T-helper 2 cell (primary cell): Measurements from ENCODE around the gene KCNH8.
A peak's percentile ranks its signal among the peaks of the same experiment; 100 is the strongest.
"Not testable (repeated sequence)": the region's sequence is repeated elsewhere in the genome, so short reads cannot be mapped to it uniquely, and the experiment has no call there.

Experiments
- DNase-seq, 5 experiments: peaks; one replicate each; pipeline versions ENCODE4 v3.0.0 to v3.0.0-alpha.2; 2012 to 2022
- total RNA-seq, 2 donors: gene quantifications; one replicate each; lab custom pipeline; 2026; lab: John Stamatoyannopoulos, UW

The KCNH8 gene
- 0 reads per million in 2 donors for total RNA-seq

GRCh38 chr3:19147905-19148767 lies at the start of gene KCNH8:
Gene KCNH8 (plus strand): TSS chr3:19148510. CDS start chr3:19148720, 210 bp downstream.
- peak in 1 of 5 experiments; percentile 3 for DNase-seq

DNA sequence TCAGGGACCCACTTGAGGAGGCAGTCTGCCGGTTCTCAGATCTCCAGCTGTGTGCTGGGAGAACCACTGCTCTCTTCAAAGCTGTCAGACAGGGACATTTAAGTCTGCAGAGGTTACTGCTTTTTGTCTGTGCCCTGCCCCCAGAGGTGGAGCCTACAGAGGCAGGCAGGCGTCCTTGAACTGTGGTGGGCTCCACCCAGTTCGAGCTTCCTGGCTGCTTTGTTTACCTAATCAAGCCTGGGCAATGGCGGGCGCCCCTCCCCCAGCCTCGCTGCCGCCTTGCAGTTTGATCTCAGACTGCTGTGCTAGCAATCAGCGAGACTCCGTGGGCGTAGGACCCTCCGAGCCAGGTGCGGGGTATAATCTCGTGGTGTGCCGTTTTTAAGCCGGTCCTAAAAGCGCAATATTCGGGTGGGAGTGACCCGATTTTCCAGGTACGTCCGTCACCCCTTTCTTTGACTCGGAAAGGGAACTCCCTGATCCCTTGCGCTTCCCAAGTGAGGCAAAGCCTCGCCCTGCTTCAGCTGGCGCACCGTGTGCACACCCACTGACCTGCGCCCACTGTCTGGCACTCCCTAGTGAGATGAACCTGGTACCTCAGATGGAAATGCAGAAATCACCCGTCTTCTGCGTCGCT lies 45.5 kb upstream of the KCNH8 start:
- DNase-seq = not testable (repeated sequence)

GRCh38 chr3:19103510-19103909 lies 44.8 kb upstream of the KCNH8 start:
- peak in 1 of 5 experiments; percentile 5 for DNase-seq

GRCh38 chr3:19104459-19104858 lies 43.9 kb upstream of the KCNH8 start:
- no peak for DNase-seq

DNA sequence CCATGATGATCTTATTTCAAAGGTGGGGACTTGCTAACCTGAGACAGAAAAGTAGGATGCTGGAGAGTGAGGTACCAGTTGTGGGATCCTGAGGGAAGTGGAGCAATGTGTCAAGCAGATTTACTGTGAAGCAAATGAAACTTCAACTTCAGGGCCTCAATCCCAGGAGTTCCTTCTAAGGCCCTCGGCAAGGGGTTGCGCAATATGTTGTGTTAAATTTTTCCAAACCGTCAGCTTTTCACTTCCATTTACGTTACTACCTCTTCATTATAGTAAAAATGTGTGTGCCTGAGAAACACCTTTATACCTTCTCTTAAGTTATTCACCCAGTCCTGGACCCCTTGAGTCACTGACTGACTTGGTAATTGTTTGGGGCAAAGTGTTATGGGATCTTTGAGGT lies 42.5 kb upstream of the KCNH8 start:
- DNase-seq = no peak

DNA sequence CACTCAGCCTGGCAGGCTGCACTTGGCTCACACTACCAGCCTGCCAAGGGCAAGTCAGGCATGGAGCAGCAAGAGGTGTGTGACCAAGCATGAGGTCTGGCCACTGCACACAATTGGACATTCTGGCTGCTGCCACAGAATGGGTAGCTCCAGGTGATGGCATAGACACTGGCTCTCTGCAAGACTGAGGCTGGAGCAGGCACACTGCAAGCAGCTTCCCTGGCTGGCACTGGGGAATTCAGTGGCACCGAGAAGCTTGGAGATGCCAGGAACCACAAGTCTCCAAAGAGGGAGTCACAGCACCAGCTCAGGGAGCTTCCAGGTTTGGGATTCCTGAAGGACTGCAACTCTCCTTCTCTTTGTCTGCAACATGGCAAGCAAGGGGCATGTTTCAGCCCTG lies 42.0 kb upstream of the KCNH8 start:
- DNase-seq = no peak

GRCh38 chr3:19107719-19108118 lies 40.6 kb upstream of the KCNH8 start:
- no peak for DNase-seq

GRCh38 chr3:19110335-19110895 lies 37.9 kb upstream of the KCNH8 start:
- DNase-seq = no peak

DNA sequence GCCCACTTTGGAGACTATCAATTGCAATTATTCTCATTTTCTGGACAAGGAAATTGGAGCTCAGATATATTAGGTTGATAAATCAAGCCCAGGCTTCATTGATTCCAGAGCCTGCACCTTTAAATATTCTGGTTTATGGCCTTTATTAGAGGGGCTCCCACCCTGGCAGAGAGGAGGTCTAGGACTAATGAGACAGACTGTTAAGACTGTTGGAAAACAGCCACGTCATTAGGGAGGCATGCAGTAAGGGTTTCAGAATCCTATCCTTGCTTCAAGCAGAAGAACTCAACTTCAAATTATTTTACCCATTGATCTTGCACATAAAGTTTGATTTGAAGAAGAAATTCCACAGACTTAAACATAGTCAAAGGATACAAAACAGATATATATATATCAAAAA lies 33.8 kb upstream of the KCNH8 start:
- no peak for DNase-seq

DNA sequence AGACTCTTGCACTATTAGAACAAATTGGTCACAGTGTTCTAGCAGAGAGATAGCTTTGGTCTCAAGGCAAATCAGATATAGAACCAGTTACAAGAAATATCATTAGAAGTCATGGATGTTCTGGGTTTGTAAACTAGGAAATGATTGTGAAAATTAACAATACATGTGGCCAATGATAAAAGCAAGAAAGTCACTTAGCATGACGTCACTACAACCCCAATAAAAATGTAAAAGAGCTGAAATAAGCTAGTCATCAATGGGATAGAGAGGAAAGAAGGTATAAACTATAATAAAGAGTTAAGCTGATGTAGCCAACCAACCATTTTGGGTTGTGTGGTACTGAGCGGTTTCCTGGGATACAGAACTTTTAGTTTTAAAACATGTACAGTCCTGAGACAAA lies 32.1 kb upstream of the KCNH8 start:
- DNase-seq = no peak

DNA sequence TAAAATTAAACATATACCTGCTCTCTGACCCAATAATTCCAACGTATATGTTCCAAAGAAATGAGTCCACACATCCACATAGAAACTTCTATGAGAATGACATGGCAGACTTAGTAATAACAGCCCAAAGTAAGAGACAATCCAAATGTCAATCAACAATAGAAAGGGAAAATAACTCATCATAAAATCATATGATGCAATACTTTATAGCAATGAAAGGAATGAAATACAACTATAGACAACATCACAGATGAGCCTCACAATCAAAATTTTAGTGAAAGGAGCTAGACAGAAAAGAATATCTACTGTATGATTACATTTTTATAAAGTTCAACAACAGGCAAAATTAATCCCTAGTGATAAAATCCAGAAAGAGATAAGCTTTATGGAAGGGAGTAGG lies 23.6 kb upstream of the KCNH8 start:
- no peak for DNase-seq

DNA sequence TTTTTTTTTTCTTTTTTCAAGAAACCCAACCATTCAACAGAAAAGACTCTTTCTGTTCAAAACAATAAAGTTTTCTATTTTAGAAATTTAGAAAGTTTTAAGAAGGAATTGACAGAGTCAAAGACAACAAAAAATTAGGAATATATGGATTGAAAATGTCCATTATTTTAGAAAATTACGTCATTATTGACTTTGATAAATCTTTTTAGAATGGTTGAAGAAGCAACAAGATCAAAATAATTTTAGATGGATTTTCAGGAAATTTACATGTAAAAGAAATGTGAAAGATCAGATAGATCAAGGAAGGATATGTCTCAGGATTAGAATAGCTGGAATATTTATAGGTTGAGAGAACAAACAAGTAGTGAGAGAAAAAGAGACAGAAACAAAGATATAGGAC lies 8.4 kb upstream of the KCNH8 start:
- DNase-seq = no peak

GRCh38 chr3:19146685-19147650 lies 1.3 kb upstream of the KCNH8 start:
- DNase-seq = peak; percentile 13 to 57 (median 26)

- DNase-seq = no peak
Observed at GRCh38 chr3:19148768-19149091, 420 bp downstream of the KCNH8 start.

DNA sequence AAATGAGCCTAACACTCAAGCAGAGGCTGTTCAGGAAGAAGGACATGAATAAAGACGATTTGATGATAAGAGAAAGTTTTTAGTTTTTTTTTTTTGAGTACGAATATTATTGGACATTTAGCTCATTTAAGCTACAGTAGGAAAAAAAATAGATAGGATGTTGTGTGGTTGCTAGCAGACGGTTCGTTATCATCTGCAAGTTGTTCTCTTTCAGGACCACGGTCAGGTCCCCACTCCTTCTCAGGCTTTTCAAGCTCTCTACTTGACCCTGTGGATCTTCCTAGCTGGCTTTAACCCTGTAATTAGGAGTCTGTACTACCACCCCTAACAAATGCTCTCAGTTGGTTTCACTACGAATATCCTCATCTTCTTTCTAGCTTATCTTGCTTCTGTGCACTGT lies 1.1 kb downstream of the KCNH8 start:
- DNase-seq = peak in 1 of 5 experiments; percentile 34

DNA sequence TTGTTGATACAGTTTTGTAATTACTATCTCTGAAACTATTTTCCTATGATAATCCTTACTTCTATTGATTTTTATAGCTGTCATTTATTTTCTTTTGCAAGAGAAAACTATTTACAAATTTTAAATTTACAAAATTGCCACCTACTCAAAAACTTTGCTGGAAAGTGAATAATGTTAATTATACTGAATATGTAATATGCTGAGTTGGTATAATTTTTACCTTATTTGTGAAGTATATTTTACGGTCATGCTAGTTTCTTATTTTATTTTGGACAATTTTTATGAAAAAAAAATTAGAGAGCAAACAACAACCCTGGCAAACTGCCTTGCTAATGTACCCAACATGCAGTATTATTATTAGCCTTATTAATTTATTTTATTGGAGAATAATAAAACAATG lies 2.9 kb downstream of the KCNH8 start:
- no peak for DNase-seq

DNA sequence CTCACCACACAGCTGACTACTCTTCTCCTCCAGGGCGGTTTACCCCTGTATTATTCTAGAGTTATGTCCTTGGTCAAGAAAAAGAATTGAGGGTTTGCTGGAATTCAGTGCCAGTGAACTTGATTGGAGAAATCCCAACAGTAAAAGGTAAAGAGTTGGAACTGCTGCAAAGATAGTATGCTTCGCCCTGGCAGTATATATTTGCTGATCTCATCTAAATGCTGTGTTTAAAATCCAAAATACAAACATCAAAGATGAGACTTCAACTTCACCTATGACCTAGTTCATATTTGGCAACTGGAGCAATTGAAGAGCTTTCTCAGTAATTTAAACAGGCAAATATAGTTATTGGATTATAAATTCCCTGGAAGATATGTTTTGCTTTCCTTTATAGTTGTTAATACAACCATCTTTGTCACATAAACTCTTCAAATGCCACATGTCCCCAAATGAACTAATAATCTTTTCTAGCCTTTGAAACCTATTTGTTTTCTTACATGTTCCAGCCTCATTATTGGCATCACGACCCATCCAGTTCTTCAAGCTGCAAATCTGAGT lies 6.5 kb downstream of the KCNH8 start:
- DNase-seq = no peak

DNA sequence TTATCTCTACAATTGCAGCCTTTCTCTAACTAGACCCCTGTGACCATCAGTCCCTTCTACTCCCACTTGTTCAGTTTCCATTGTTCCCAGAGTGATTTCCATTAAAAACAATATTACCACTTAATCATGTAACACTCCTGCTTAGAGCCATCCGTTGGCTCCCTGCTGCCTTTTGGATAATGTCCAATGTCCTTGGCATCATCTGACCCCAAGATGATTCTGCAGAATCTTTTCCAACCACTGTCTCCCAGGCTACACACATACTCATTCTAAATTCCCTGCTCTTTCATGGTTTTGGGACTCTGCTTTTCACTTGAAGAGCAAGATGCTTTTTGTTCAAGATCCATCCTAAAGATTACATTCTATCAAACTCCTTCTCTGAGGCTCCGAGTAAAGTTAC lies 7.1 kb downstream of the KCNH8 start:
- DNase-seq = no peak

DNA sequence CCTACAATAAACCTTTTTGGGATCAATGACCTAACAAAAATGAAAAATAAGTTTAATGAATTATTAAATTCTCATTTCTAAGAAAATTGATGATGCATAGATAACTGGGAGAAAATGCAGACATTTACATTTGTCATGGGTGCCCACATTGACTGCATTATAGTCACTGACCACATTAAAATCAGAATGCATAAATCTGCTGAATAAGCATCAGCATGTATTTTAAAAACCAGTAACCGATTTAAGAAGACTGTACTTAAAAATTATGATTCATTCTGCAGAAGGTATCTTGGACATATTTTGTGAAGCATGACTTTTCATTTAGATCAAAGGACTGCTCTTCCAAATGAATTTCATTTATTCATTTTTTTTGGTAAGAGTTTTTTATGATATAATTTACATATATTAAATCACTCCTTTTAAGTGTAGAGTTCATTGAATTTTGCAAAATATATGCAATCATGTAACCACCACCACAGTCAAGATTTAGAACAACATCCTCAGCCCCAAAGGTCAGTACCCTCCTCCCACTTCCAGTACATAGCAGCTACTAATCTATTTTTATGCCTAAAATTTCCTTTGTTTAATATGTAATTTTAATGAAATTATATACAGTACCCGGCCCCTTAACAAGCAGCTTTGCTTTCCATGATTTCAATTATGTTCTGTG lies 11.8 kb downstream of the KCNH8 start:
- DNase-seq = no peak

- DNase-seq = no peak
Observed at GRCh38 chr3:19165654-19166053, 17.3 kb downstream of the KCNH8 start.

DNA sequence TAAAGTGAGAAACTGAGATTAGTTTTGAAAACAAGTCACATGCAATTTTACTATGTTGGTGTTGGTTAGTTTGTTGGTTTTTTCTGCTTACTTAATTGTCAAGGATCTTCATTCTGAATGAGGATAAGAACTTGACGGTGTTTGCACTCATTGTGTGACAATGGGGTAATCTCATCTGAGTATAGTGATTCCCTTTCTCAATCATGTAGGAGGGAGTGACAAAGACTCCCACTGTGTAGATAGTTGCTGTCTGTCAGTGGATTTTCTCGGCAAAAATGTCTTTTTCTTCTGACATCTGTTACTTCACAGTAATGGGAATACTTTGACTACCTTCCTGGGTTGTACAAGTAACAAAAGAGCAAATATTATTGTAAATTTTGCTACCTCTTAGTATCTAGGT lies 23.5 kb downstream of the KCNH8 start:
- DNase-seq = no peak

DNA sequence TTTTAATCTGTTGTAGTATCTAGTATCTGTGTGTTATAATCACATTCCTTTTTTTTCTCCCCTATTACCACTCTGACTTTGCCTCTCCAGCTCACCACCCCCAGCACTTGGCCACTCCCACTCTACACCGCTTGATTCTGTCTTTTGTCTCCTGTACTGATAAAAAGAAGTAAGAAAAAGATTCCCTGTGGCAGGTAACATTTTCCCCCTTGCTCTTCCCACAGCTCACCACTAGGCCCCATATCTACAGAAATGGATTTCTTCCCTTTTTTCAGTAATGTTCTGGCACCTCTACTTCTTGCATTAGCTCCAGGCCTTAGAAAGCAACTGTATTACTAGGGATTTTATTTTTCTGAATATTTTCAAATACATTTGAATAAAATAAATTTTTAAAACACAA lies 25.6 kb downstream of the KCNH8 start:
- no peak for DNase-seq
